Liver (tissue), 3 donors: ENCODE results near the gene ISCU.

Experiments used
- EGR1 ChIP-seq, 2 donors: IDR thresholded peaks; 2 replicates each; pipeline ENCODE4 v1.6.1; 2016 to 2018; ENCODE audit warnings: antibody characterized with exemption in 2 of 2, low read depth in 2 of 2
- FOXA1 ChIP-seq: IDR thresholded peaks from 2 replicates; pipeline ENCODE4 v1.6.1; 2016; ENCODE audit warnings: antibody characterized with exemption
- GABPA ChIP-seq, 2 donors: IDR thresholded peaks in 1 of 2; conservative IDR thresholded peaks in 1 of 2; 2 replicates each; pipeline ENCODE4 v1.6.1; 2016; ENCODE audit warnings: antibody characterized with exemption in 2 of 2, mild to moderate bottlenecking in 1 of 2, moderate library complexity in 1 of 2
- JUND ChIP-seq, 2 donors: IDR thresholded peaks; 2 replicates each; pipeline ENCODE4 v1.6.1; 2016; ENCODE audit warnings: antibody characterized with exemption in 2 of 2
- NR2F2 ChIP-seq: IDR thresholded peaks from 2 replicates; pipeline ENCODE4 v1.6.1; 2016; ENCODE audit warnings: antibody characterized with exemption
- RXRA ChIP-seq, 2 donors: IDR thresholded peaks; 2 replicates each; pipeline ENCODE4 v1.6.1; 2017 to 2018; ENCODE audit warnings: antibody characterized with exemption in 2 of 2, mild to moderate bottlenecking in 1 of 2
- SP1 ChIP-seq: IDR thresholded peaks from 2 replicates; pipeline ENCODE4 v1.6.1; 2018; ENCODE audit warnings: antibody characterized with exemption, mild to moderate bottlenecking
- TAF1 ChIP-seq: conservative IDR thresholded peaks from 2 replicates; pipeline ENCODE4 v1.6.1; 2016; ENCODE audit warnings: antibody characterized with exemption, mild to moderate bottlenecking
- YY1 ChIP-seq: IDR thresholded peaks from 2 replicates; pipeline ENCODE4 v1.6.1; 2016; ENCODE audit warnings: antibody characterized with exemption, mild to moderate bottlenecking
- TF ChIP-seq, protein P1 (sequence below): fragments of 150-350 bp; IDR thresholded peaks from 2 replicates; pipeline ENCODE4 v1.5.1; 2017; ENCODE audit warnings: improper control_type of control experiment, low read depth, low read length; ENCODE audit not compliant: missing input control
- TF ChIP-seq, protein P2 (sequence below): IDR thresholded peaks from 2 replicates; pipeline ENCODE4 v1.6.1; 2016; ENCODE audit warnings: antibody characterized with exemption
- TF ChIP-seq, protein P3 (sequence below): IDR thresholded peaks from 2 replicates; pipeline ENCODE4 v1.6.1; 2016; ENCODE audit warnings: antibody characterized with exemption, mild to moderate bottlenecking
- TF ChIP-seq, protein P4 (sequence below): IDR thresholded peaks from 2 replicates; pipeline ENCODE4 v1.6.1; 2016; ENCODE audit warnings: antibody characterized with exemption
- donor health status: healthy.
- donor health status: healthy.

DNA sequence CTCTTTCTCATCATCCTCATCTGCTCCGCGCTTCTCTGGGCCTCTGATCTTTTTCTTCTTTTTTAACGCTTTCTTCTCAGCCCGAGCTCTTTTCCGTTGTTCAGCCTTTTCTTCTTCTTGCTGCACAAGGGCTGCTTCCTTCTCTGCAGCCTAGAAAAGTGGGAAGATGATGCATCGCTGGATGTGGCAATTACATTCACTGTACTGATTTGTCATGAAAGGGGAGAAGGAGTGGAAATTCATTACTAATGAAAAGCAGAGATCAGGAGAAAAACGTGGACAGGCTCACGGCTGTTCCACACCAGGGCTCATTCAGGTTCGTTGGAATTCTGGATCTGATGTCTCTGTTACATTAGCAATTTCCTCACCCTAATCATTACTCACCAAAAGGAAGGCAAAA, 32.2 kb upstream of the ISCU start:
- TF ChIP-seq, protein P1, sequence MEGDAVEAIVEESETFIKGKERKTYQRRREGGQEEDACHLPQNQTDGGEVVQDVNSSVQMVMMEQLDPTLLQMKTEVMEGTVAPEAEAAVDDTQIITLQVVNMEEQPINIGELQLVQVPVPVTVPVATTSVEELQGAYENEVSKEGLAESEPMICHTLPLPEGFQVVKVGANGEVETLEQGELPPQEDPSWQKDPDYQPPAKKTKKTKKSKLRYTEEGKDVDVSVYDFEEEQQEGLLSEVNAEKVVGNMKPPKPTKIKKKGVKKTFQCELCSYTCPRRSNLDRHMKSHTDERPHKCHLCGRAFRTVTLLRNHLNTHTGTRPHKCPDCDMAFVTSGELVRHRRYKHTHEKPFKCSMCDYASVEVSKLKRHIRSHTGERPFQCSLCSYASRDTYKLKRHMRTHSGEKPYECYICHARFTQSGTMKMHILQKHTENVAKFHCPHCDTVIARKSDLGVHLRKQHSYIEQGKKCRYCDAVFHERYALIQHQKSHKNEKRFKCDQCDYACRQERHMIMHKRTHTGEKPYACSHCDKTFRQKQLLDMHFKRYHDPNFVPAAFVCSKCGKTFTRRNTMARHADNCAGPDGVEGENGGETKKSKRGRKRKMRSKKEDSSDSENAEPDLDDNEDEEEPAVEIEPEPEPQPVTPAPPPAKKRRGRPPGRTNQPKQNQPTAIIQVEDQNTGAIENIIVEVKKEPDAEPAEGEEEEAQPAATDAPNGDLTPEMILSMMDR, result no peak
- TF ChIP-seq JUND (IDR thresholded peaks at IDR 0.05) (no peak), YY1 (no peak), FOXA1 (no peak), NR2F2 (no peak), TAF1 (no peak), SP1 (no peak), RXRA (IDR thresholded peaks at IDR 0.05) (no peak), EGR1 (IDR thresholded peaks at IDR 0.05; ENCODE audit: low read depth in 2 of 2) (no peak), GABPA (IDR thresholded peaks at IDR 0.05 in 1 of 2, conservative IDR thresholded peaks at IDR 0.05 in 1 of 2) (no peak)
- TF ChIP-seq, protein P2, sequence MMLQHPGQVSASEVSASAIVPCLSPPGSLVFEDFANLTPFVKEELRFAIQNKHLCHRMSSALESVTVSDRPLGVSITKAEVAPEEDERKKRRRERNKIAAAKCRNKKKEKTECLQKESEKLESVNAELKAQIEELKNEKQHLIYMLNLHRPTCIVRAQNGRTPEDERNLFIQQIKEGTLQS, result no peak
- TF ChIP-seq, protein P3, sequence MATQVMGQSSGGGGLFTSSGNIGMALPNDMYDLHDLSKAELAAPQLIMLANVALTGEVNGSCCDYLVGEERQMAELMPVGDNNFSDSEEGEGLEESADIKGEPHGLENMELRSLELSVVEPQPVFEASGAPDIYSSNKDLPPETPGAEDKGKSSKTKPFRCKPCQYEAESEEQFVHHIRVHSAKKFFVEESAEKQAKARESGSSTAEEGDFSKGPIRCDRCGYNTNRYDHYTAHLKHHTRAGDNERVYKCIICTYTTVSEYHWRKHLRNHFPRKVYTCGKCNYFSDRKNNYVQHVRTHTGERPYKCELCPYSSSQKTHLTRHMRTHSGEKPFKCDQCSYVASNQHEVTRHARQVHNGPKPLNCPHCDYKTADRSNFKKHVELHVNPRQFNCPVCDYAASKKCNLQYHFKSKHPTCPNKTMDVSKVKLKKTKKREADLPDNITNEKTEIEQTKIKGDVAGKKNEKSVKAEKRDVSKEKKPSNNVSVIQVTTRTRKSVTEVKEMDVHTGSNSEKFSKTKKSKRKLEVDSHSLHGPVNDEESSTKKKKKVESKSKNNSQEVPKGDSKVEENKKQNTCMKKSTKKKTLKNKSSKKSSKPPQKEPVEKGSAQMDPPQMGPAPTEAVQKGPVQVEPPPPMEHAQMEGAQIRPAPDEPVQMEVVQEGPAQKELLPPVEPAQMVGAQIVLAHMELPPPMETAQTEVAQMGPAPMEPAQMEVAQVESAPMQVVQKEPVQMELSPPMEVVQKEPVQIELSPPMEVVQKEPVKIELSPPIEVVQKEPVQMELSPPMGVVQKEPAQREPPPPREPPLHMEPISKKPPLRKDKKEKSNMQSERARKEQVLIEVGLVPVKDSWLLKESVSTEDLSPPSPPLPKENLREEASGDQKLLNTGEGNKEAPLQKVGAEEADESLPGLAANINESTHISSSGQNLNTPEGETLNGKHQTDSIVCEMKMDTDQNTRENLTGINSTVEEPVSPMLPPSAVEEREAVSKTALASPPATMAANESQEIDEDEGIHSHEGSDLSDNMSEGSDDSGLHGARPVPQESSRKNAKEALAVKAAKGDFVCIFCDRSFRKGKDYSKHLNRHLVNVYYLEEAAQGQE, result no peak
- TF ChIP-seq, protein P4, sequence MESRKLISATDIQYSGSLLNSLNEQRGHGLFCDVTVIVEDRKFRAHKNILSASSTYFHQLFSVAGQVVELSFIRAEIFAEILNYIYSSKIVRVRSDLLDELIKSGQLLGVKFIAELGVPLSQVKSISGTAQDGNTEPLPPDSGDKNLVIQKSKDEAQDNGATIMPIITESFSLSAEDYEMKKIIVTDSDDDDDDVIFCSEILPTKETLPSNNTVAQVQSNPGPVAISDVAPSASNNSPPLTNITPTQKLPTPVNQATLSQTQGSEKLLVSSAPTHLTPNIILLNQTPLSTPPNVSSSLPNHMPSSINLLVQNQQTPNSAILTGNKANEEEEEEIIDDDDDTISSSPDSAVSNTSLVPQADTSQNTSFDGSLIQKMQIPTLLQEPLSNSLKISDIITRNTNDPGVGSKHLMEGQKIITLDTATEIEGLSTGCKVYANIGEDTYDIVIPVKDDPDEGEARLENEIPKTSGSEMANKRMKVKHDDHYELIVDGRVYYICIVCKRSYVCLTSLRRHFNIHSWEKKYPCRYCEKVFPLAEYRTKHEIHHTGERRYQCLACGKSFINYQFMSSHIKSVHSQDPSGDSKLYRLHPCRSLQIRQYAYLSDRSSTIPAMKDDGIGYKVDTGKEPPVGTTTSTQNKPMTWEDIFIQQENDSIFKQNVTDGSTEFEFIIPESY, result no peak
